Measurements from ENCODE around the gene MEF2B.

The MEF2B gene

GRCh38 chr19:19167612-19168011 is 2.5 kb downstream of the MEF2B start:
- DNase-seq (ENCODE audit: low spot score) = no peak
- no peak for TF ChIP-seq CTCF (IDR thresholded peaks at IDR 0.05; ENCODE audit: extremely low read depth, insufficient read depth, missing control alignments)
- in situ Hi-C loops (cut with MboI; ENCODE audit: low pct_unique_long_range_greater_than_20kb, low sequenced_read_pairs, unreplicated experiment) = loop anchor here (25.0 kb wide), 1 partner anchor 320 kb away; no protein-coding TSS in a partner anchor

- in situ Hi-C loops (cut with MboI; ENCODE audit: low pct_unique_long_range_greater_than_20kb, low sequenced_read_pairs, unreplicated experiment) = loop anchor here (25.0 kb wide), 1 partner anchor 322 kb away; no protein-coding TSS in a partner anchor
- no peak for TF ChIP-seq CTCF (IDR thresholded peaks at IDR 0.05; ENCODE audit: extremely low read depth, insufficient read depth, missing control alignments)
- no peak for DNase-seq (ENCODE audit: low spot score)
Measured at GRCh38 chr19:19165396-19165795, 4.7 kb downstream of the MEF2B start.

GRCh38 chr19:19162495-19162894 is 7.6 kb downstream of the MEF2B start:
- DNase-seq (ENCODE audit: low spot score) = no peak
- in situ Hi-C loops (cut with MboI; ENCODE audit: low pct_unique_long_range_greater_than_20kb, low sequenced_read_pairs, unreplicated experiment) = loop anchor here (25.0 kb wide), 1 partner anchor 325 kb away; no protein-coding TSS in a partner anchor
- TF ChIP-seq CTCF (IDR thresholded peaks at IDR 0.05; ENCODE audit: extremely low read depth, insufficient read depth, missing control alignments) = no peak

- TF ChIP-seq CTCF (IDR thresholded peaks at IDR 0.05; ENCODE audit: extremely low read depth, insufficient read depth, missing control alignments) = no peak
- in situ Hi-C loops (cut with MboI; ENCODE audit: low pct_unique_long_range_greater_than_20kb, low sequenced_read_pairs, unreplicated experiment) = loop anchor here (25.0 kb wide), 1 partner anchor 327 kb away; no protein-coding TSS in a partner anchor
- peak; percentile 77 for DNase-seq (ENCODE audit: low spot score)
Measured at GRCh38 chr19:19160461-19161035, 9.5 kb downstream of the MEF2B start.

GRCh38 chr19:19159534-19159933 is 10.5 kb downstream of the MEF2B start:
- in situ Hi-C loops (cut with MboI; ENCODE audit: low pct_unique_long_range_greater_than_20kb, low sequenced_read_pairs, unreplicated experiment) = loop anchor here (25.0 kb wide), 1 partner anchor 328 kb away; no protein-coding TSS in a partner anchor
- TF ChIP-seq CTCF (IDR thresholded peaks at IDR 0.05; ENCODE audit: extremely low read depth, insufficient read depth, missing control alignments) = no peak
- DNase-seq (ENCODE audit: low spot score) = no peak

- in situ Hi-C loops (cut with MboI; ENCODE audit: low pct_unique_long_range_greater_than_20kb, low sequenced_read_pairs, unreplicated experiment) = loop anchor here (25.0 kb wide), 1 partner anchor 329 kb away; no protein-coding TSS in a partner anchor
- DNase-seq (ENCODE audit: low spot score) = no peak
- TF ChIP-seq CTCF (IDR thresholded peaks at IDR 0.05; ENCODE audit: extremely low read depth, insufficient read depth, missing control alignments) = no peak
Measured at GRCh38 chr19:19157808-19158207, 12.3 kb downstream of the MEF2B start.

Data from GM13977 (cell line).